Neural cell (in vitro differentiated cells): ENCODE measurements around the gene IFITM2. TPM values are rescaled to one million over a fixed set of nuclear protein-coding genes. Genes with fewer than 3 reads are reported as not detected.
"Not testable (repeated sequence)": the region's sequence is repeated elsewhere in the genome, so short reads cannot be mapped to it uniquely, and the experiment has no call there.

Source experiments
- H2AFZ ChIP-seq: fragments of 200-600, 300-800 bp; sonication (generic), shearing (Covaris generic); 2 replicates; pipeline ENCODE4 v1.6.0; 2014; ENCODE audit warnings: low read depth, mild to moderate bottlenecking, antibody characterized with exemption, low read length, moderate library complexity
- H3F3A ChIP-seq: fragments of 200-600 bp; shearing (Covaris generic); 2 replicates; pipeline ENCODE4 v1.6.1; 2016; ENCODE audit warnings: mild to moderate bottlenecking, moderate library complexity, mixed read lengths, antibody characterized with exemption, low read length; ENCODE audit not compliant: insufficient read depth, poor library complexity, severe bottlenecking
- H3K27ac ChIP-seq: fragments of 200-600, 300-800 bp; sonication (generic), shearing (Covaris generic); 2 replicates; pipeline ENCODE4 v1.5.1; 2014; ENCODE audit warnings: mild to moderate bottlenecking, low read length, moderate library complexity
- H3K27me3 ChIP-seq: fragments of 300-800, 200-600 bp; sonication (generic), shearing (Covaris generic); 2 replicates; pipeline ENCODE4 v1.6.0; 2014; ENCODE audit warnings: mild to moderate bottlenecking, low read depth, low read length, moderate library complexity; ENCODE audit not compliant: insufficient read depth
- H3K36me3 ChIP-seq: fragments of 300-800, 200-600 bp; sonication (generic), shearing (Covaris generic); 2 replicates; pipeline ENCODE4 v1.5.1; 2014; ENCODE audit warnings: mild to moderate bottlenecking, antibody characterized with exemption, low read length, moderate library complexity; ENCODE audit not compliant: insufficient read depth
- H3K4me2 ChIP-seq: fragments of 300-800, 200-600 bp; sonication (generic), shearing (Covaris generic); 2 replicates; pipeline ENCODE4 v1.6.0; 2014; ENCODE audit warnings: mild to moderate bottlenecking, low read length
- H3K4me3 ChIP-seq: fragments of 300-800, 200-600 bp; sonication (generic), shearing (Covaris generic); 2 replicates; pipeline ENCODE4 v1.5.1; 2014; ENCODE audit warnings: mild to moderate bottlenecking, low read length, moderate library complexity
- H3K79me2 ChIP-seq: fragments of 200-600 bp; shearing (Covaris generic); replicated peaks from 2 replicates; pipeline ENCODE4 v1.6.0; 2014; ENCODE audit warnings: mild to moderate bottlenecking, low read length, moderate library complexity; ENCODE audit not compliant: insufficient read depth
- H3K9ac ChIP-seq: fragments of 300-800, 200-600 bp; sonication (generic), shearing (Covaris generic); 2 replicates; pipeline ENCODE4 v1.6.1; 2016; ENCODE audit warnings: mild to moderate bottlenecking, low read length, mixed read lengths
- H3K9me2 ChIP-seq: fragments of 200-600 bp; shearing (Covaris generic); 2 replicates; pipeline ENCODE4 v1.6.1; 2016; ENCODE audit warnings: mild to moderate bottlenecking, low read length, mixed read lengths; ENCODE audit not compliant: insufficient read depth
- H3K9me3 ChIP-seq: fragments of 200-600, 300-800 bp; sonication (generic), shearing (Covaris generic); 2 replicates; pipeline ENCODE4 v1.6.1; 2016; ENCODE audit warnings: mild to moderate bottlenecking, mixed run types, low read length, moderate library complexity, mixed read lengths
- H4K20me1 ChIP-seq: fragments of 200-600 bp; shearing (Covaris generic); 2 replicates; pipeline ENCODE4 v1.6.1; 2016; ENCODE audit warnings: mild to moderate bottlenecking, mixed run types; ENCODE audit not compliant: insufficient read depth
- CTCF ChIP-seq: fragments of 450-650 bp; IDR thresholded peaks from 2 replicates; pipeline ENCODE4 v1.5.1; 2014; ENCODE audit warnings: antibody characterized with exemption, mild to moderate bottlenecking, moderate library complexity; ENCODE audit not compliant: poor library complexity, severe bottlenecking
- EP300 ChIP-seq: fragments of 450-650 bp; conservative IDR thresholded peaks from 2 replicates; pipeline ENCODE4 v1.6.1; 2014; ENCODE audit warnings: antibody characterized with exemption, mild to moderate bottlenecking, moderate library complexity; ENCODE audit not compliant: poor library complexity, severe bottlenecking
- EZH2 ChIP-seq: fragments of 200-600, 300-800 bp; shearing (Covaris generic), sonication (generic); IDR thresholded peaks from 2 replicates; pipeline ENCODE4 v1.6.1; 2014; ENCODE audit warnings: antibody characterized with exemption, low read length, borderline replicate concordance, mild to moderate bottlenecking; ENCODE audit not compliant: insufficient read depth, poor library complexity, severe bottlenecking
- MXI1 ChIP-seq: fragments of 450-650 bp; conservative IDR thresholded peaks from 2 replicates; pipeline ENCODE4 v1.6.1; 2014; ENCODE audit warnings: antibody characterized with exemption, mild to moderate bottlenecking; ENCODE audit not compliant: poor library complexity, severe bottlenecking
- POLR2AphosphoS5 ChIP-seq: IDR thresholded peaks from 2 replicates; pipeline ENCODE4 v1.6.1; 2012
- RAD21 ChIP-seq: fragments of 450-650 bp; conservative IDR thresholded peaks from 2 replicates; pipeline ENCODE4 v1.6.1; 2014; ENCODE audit warnings: antibody characterized with exemption, mild to moderate bottlenecking, moderate library complexity
- REST ChIP-seq: IDR thresholded peaks from 2 replicates; pipeline ENCODE4 v1.6.1; 2012; ENCODE audit warnings: borderline replicate concordance
- SMC3 ChIP-seq: fragments of 450-650 bp; conservative IDR thresholded peaks from 2 replicates; pipeline ENCODE4 v1.6.1; 2014; ENCODE audit warnings: antibody characterized with exemption, mild to moderate bottlenecking, moderate library complexity; ENCODE audit not compliant: poor library complexity
- TAF1 ChIP-seq: IDR thresholded peaks from 2 replicates; pipeline ENCODE4 v1.6.1; 2012; ENCODE audit warnings: low read depth
- polyA plus RNA-seq: library from polyadenylated mRNA; depleted of rRNA; stranded (reverse); fragments of >200 nt; gene quantifications from 2 replicates; pipeline ENCODE4 v1.2.3, GENCODE V29; 2014

The IFITM2 gene
- polyA plus RNA-seq, 1 donor from 2014 or later, result not detected

GRCh38 chr11:313304-313786 lies 5.7 kb downstream of the IFITM2 start:
- H3K9ac ChIP-seq, result no peak overlapping the region

GRCh38 chr11:313787-314553 lies 6.4 kb downstream of the IFITM2 start, which contains the start of gene IFITM1:
IFITM1 (plus strand) TSS chr11:314040; CDS start chr11:314171, 131 bp downstream.
- Histone ChIP-seq H3K4me2 (no peak within 1 kb of the TSS), H2AFZ (no peak within 1 kb of the TSS), H3K9me3 (no peaks in the 10 kb centered on the region), H4K20me1 (no peaks in the 10 kb centered on the region), H3K4me3 (no peak within 1 kb of the TSS), H3K79me2 (no peaks in the 10 kb centered on the region), H3K9me2 (no peaks in the 10 kb centered on the region), H3F3A (no peaks in the 10 kb centered on the region), H3K9ac (no peak within 1 kb of the TSS), H3K27me3 (no peaks in the 10 kb centered on the region), H3K27ac (no peak within 1 kb of the TSS), H3K36me3 (no peaks in the 10 kb centered on the region)
- no peak for TF ChIP-seq SMC3
- no peak for TF ChIP-seq RAD21
- no peak for TF ChIP-seq TAF1
- TF ChIP-seq MXI1, result no peak
- no peak for TF ChIP-seq EZH2
- no peak for TF ChIP-seq CTCF
- no peak for TF ChIP-seq REST
- TF ChIP-seq POLR2AphosphoS5, result no peak

More at GRCh38 chr11:313304-313786, 5.7 kb downstream of the IFITM2 start:
- no peaks in the 10 kb centered on the region for H3K79me2 ChIP-seq
- H3K27me3 ChIP-seq, result no peaks in the 10 kb centered on the region
- TF ChIP-seq RAD21 (no peak), EP300 (no peak), TAF1 (no peak), EZH2 (no peak), REST (no peak), POLR2AphosphoS5 (no peak), MXI1 (no peak)
- H3K4me2 ChIP-seq, result no peak overlapping the region
- H3K27ac ChIP-seq, result no peak overlapping the region
- no peaks in the 10 kb centered on the region for H3K9me3 ChIP-seq
- no peak overlapping the region for H3K4me3 ChIP-seq
- H3K36me3 ChIP-seq, result no peaks in the 10 kb centered on the region
- H4K20me1 ChIP-seq, result no peaks in the 10 kb centered on the region
- no peak overlapping the region for H2AFZ ChIP-seq
- H3K9me2 ChIP-seq, result no peaks in the 10 kb centered on the region
- no peaks in the 10 kb centered on the region for H3F3A ChIP-seq

GRCh38 chr11:314554-314875 lies 6.9 kb downstream of the IFITM2 start:
- H3K36me3 ChIP-seq, H4K20me1 ChIP-seq, H3K27me3 ChIP-seq, H3K4me2 ChIP-seq, H3K9ac ChIP-seq, H3K9me2 ChIP-seq, H3F3A ChIP-seq, H3K4me3 ChIP-seq, H3K79me2 ChIP-seq, H3K9me3 ChIP-seq, H3K27ac ChIP-seq, H2AFZ ChIP-seq: not testable (repeated sequence)
